Suprapubic skin (tissue), 4 donors: ENCODE measurements around the gene ODAD3. TPM values are rescaled to one million over a fixed set of nuclear protein-coding genes. Genes with fewer than 3 reads are reported as not detected.

Experiments used
- DNase-seq, 2 donors: peaks; one replicate each; pipeline ENCODE4 v3.0.0-alpha.2; 2019; ENCODE audit warnings: low spot score in 2 of 2
- H3K27ac ChIP-seq: fragments of 200-600 bp; sonication (generic); one replicate; pipeline ENCODE4 v1.5.1; 2019
- H3K27me3 ChIP-seq: fragments of 200-600 bp; sonication (generic); one replicate; pipeline ENCODE4 v1.5.1; 2019
- H3K36me3 ChIP-seq: fragments of 200-600 bp; sonication (generic); one replicate; pipeline ENCODE4 v1.5.1; 2019
- H3K4me1 ChIP-seq: fragments of 200-600 bp; sonication (generic); one replicate; pipeline ENCODE4 v1.5.1; 2019
- H3K4me3 ChIP-seq: fragments of 200-600 bp; sonication (generic); one replicate; pipeline ENCODE4 v1.5.1; 2019; ENCODE audit warnings: mild to moderate bottlenecking
- H3K9me3 ChIP-seq: fragments of 200-600 bp; sonication (generic); one replicate; pipeline ENCODE4 v1.5.1; 2019
- CTCF ChIP-seq, 2 donors: fragments of 200-600 bp in 1 of 2; fragments of 450-650 bp in 1 of 2; sonication (generic) in 1 of 2; IDR thresholded peaks; one replicate each; pipeline ENCODE4 v1.5.1; 2016 to 2019; ENCODE audit warnings: antibody characterized with exemption in 2 of 2, mild to moderate bottlenecking in 1 of 2, moderate library complexity in 1 of 2
- EP300 ChIP-seq: sonication (generic); formaldehyde crosslinking; IDR thresholded peaks from one replicate; pipeline ENCODE4 v1.6.1; 2017; ENCODE audit warnings: antibody characterized with exemption
- POLR2A ChIP-seq, 2 donors: fragments of 450-650 bp; IDR thresholded peaks; one replicate each; pipeline ENCODE4 v1.6.1; 2017; ENCODE audit warnings: antibody characterized with exemption in 2 of 2, mild to moderate bottlenecking in 2 of 2, moderate library complexity in 2 of 2
- POLR2AphosphoS5 ChIP-seq, 3 donors: sonication (generic); formaldehyde crosslinking; IDR thresholded peaks; one replicate each; pipeline ENCODE4 v1.6.1; 2017; ENCODE audit warnings: antibody characterized with exemption in 3 of 3
- WGBS: methylation state at CpG from one replicate; pipeline ENCODE4 v1.1.5; 2018; 5-methylcytosine and 5-hydroxymethylcytosine counted together
- total RNA-seq, 4 donors: library from RNA; depleted of rRNA; stranded (reverse); fragments of >200 nt; gene quantifications; one replicate each; pipeline ENCODE4 v1.1.0, GENCODE V29; 2016

ODAD3 gene
- total RNA-seq, 4 donors from 2014 or later: 0.23 to 1.0 (median 0.48) TPM; not detected in 1

DNA sequence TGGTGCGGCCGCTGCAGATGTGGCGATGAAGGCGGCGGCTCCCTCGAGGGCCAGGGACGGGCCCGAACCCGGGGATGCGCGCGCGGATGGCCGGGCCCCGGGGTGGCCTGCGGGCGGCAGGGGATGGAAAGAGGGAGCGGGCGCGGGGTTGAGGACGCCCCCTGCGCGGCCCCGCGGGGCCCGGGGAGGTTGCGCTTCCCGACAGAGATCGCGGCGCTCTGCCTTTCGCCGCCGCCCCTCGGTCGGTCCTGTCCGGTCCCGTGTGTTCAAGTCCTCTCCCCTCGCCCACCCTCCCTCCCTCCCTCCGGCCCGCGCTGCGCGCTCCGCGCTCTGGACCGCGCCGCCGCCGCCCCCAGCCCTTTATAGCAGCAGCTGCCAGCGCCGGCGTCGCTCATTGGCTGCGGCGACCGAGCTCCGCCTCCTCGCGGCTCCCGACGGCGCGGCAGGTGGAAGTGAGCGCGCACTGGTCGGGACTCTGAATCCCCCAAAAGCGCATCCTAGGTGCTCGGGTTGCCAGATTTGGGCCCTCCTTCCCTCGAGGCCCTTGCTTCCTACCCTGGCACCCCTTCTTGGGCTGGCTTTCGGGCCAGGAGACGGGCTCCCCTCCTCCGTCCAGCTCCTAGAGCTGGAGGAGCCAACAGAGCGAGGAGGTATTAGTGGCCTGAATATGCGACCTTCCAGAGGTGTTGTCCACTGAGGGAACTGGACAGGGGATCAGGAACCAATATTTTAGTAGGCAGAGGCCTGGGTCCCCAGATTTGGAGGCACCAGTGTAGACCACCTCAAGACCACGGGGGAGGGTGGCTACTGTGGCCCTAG is 46.0 kb upstream of the ODAD3 start, which contains the start of gene ELAVL3:
ELAVL3 (minus strand) TSS at position 332 of the 819 bp plus-strand sequence. CDS start 438 bp downstream, outside the sequence.
- WGBS: 10% methylated on average over 2 of the region's 77 CpGs
- Histone ChIP-seq H3K27me3 (peaks cover 48% of the 10 kb centered on the region), H3K9me3 (no peaks in the 10 kb centered on the region), H3K4me3 (peak within 1 kb of the TSS; percentile 37), H3K36me3 (peaks cover 8% of the 10 kb centered on the region), H3K4me1 (peaks cover 44% of the 10 kb centered on the region), H3K27ac (no peak within 1 kb of the TSS)
- TF ChIP-seq POLR2AphosphoS5 (IDR thresholded peaks at IDR 0.05) (no peak), EP300 (no peak), CTCF (IDR thresholded peaks at IDR 0.05) (no peak), POLR2A (IDR thresholded peaks at IDR 0.05) (no peak)
- DNase-seq: no peak

- no peak for DNase-seq
- peaks cover 44% of the 10 kb centered on the region for H3K4me1 ChIP-seq
- WGBS: 6% methylated on average over 6 of the region's 86 CpGs
- no peak overlapping the region for H3K27ac ChIP-seq
- TF ChIP-seq EP300 (no peak), CTCF (IDR thresholded peaks at IDR 0.05) (no peak), POLR2AphosphoS5 (IDR thresholded peaks at IDR 0.05) (no peak), POLR2A (IDR thresholded peaks at IDR 0.05) (no peak)
- H3K27me3 ChIP-seq: peaks cover 47% of the 10 kb centered on the region
- H3K36me3 ChIP-seq: peaks cover 8% of the 10 kb centered on the region
- no peaks in the 10 kb centered on the region for H3K9me3 ChIP-seq
- peak overlapping the region; percentile 28 for H3K4me3 ChIP-seq
Observed at GRCh38 chr19:11479898-11480714, 45.2 kb upstream of the ODAD3 start.

- H3K9me3 ChIP-seq: no peaks in the 10 kb centered on the region
- H3K27me3 ChIP-seq: peaks cover 46% of the 10 kb centered on the region
- DNase-seq: no peak
- TF ChIP-seq POLR2AphosphoS5 (IDR thresholded peaks at IDR 0.05) (no peak), POLR2A (IDR thresholded peaks at IDR 0.05) (no peak), EP300 (no peak), CTCF (IDR thresholded peaks at IDR 0.05) (no peak)
- peaks cover 8% of the 10 kb centered on the region for H3K36me3 ChIP-seq
- H3K4me3 ChIP-seq: peak overlapping the region; percentile 28
- 46% methylated on average over 28 of the region's 62 CpGs for WGBS
- H3K4me1 ChIP-seq: peaks cover 44% of the 10 kb centered on the region
- no peak overlapping the region for H3K27ac ChIP-seq
Observed at GRCh38 chr19:11479090-11479897, 44.4 kb upstream of the ODAD3 start.

DNA sequence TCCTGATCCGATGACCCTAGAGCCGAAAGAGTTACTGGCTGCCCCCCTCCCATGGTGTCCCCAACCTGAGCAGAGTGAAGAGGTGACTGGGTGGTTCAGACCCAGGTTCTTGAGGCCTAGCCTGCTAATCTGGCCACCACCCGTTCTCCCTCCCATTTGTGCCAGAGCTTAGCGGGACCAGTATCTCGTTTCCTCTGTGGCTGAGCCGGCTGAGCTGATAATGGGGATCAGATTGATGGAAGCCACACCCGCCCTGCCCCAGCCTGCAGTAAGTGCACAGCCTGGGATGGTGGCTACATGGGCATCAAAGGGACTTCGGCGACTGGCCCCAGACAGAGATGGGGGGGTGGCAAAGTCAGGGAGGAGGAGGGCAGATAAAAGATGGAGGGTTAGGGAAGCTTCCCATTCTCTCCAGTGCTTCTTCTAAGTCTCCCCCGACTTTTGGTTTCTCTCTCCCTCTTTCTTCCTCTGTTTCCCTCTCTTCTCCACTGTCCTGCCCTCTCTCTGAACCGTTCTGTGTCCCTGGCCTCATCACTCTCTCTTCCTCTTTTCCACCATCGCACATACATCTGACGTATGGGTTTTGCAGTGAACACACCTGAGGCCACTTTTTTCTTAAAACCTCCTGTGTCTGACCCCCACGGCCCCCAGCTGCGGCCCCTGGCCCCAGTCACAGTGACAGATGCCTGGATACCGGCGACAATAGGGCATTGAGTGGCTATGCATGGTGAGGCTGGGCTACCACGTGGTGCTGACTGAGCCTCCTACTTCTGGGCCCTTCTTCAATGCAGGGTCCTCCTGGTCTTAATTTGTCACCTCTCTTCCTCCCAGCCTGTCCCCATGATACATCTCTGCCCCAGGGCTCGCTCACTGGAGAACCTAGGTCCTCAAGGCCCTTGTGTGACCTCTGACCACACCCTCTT is 43.5 kb upstream of the ODAD3 start:
- peaks cover under 1% of the 10 kb centered on the region for H3K36me3 ChIP-seq
- no peak for TF ChIP-seq POLR2A (IDR thresholded peaks at IDR 0.05)
- no peak for TF ChIP-seq CTCF (IDR thresholded peaks at IDR 0.05)
- no peak for TF ChIP-seq POLR2AphosphoS5 (IDR thresholded peaks at IDR 0.05)
- H3K4me1 ChIP-seq: peaks cover 42% of the 10 kb centered on the region
- WGBS: 63% methylated on average over 18 of the region's 19 CpGs
- H3K4me3 ChIP-seq: no peak overlapping the region
- H3K27ac ChIP-seq: no peak overlapping the region
- DNase-seq: no peak
- H3K9me3 ChIP-seq: no peaks in the 10 kb centered on the region
- H3K27me3 ChIP-seq: peaks cover 40% of the 10 kb centered on the region
